Stimulated activated CD8-positive, alpha-beta memory T cell treated with anti-CD3 and anti-CD28 coated beads, Interleukin-4, amount 100 ng/mL, for 48 hours (primary cell): ENCODE measurements around the gene HS6ST1.
"Not testable (repeated sequence)": the region's sequence is repeated elsewhere in the genome, so short reads cannot be mapped to it uniquely, and the experiment has no call there.

ENCODE experiments used
- DNase-seq: peaks from one replicate; pipeline ENCODE4 v3.0.0-alpha.2; 2020

Gene HS6ST1

DNA sequence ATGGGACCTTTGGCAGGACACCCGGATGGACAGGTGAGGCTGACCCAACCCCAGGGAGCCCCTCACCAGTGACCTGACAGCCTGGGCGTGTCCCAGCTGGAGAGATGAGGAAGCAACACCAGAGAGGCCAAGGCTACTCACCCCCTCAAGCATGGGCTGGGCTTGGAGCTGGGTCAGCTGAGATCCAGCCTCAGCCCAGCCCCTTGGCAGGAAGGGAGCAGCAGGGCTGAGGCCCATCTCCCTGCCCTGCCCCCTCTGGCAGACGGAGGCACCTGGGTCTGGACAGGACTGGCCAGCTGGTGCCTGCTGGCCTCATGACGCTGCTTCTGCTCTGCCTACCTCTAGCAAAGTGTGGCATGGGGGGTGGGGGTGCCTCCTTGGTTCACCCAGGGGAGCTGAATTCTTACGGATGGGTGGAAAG, 37.8 kb downstream of the HS6ST1 start:
- DNase-seq, result no peak

DNA sequence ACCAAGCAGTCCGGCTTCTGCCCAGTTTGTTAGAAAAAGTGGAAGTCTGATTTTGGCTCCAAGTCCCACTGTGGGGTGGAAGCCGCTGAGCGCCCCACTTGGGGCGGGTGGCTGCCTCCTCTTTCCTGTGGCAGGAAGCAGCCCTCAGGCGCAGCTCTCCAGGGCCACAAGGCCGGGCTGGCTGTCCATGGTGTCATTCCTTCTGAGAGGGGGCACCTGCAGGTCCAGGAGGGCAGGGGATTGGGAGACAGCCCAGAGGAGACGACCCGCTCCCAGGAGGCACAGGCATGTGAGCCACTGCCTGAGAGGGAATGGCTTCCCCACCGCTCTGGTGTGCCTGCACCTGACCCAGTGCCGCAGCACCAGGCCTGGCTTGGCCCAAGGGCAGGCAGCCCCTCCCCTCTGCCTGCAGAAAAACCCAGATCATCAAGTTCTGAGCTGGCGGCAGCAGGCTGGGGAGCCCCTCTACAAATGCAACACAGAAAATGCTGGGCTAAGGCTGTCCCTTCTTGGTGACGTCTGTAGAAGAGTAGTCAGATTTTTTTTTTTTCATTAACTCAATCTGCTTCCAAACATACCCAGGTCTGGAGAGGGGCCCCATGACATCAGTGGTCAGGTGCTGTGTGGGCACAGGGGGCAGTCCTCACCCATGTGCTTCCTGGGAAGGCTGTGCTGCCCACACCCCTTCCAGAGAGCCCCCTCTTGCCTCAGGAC, 38.4 kb downstream of the HS6ST1 start:
- DNase-seq, result no peak

DNA sequence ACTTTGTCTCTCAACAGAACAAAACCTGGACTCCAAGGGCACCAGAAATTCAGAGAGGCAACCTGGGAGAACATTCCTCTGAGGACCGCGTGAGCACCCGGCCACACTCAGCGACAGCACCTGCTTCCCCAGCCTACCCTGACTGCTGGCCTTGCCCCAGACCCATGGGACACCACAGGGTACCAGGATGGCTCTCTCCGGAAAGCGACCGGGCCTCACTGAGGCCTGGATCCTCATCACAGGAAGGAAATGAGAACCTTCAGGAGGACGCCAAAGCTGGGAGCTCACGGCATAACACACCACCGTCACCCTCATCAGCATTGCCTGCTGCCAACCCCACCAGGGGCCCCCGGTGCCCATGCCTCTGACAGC, 38.9 kb downstream of the HS6ST1 start:
- DNase-seq, result no peak

DNA sequence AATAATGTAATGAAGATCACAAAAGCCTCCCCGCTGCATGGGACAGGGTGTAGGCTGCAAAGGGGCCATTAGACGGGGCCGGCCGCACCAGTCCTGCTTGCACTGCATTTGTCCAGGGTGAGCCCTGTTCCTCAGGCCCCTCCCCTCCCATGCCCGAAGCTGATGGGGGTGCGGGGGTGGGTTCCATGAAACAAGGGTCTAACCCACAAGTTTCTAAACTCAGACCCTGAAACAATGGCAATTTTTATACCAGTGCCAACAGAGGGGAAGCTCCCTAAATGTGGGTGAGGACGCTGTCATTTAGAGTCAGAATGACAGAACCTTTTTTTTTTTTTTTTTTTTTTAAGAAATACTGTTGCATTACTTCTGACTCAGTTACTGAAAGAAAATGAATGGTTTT, 39.7 kb downstream of the HS6ST1 start:
- DNase-seq, result no peak

DNA sequence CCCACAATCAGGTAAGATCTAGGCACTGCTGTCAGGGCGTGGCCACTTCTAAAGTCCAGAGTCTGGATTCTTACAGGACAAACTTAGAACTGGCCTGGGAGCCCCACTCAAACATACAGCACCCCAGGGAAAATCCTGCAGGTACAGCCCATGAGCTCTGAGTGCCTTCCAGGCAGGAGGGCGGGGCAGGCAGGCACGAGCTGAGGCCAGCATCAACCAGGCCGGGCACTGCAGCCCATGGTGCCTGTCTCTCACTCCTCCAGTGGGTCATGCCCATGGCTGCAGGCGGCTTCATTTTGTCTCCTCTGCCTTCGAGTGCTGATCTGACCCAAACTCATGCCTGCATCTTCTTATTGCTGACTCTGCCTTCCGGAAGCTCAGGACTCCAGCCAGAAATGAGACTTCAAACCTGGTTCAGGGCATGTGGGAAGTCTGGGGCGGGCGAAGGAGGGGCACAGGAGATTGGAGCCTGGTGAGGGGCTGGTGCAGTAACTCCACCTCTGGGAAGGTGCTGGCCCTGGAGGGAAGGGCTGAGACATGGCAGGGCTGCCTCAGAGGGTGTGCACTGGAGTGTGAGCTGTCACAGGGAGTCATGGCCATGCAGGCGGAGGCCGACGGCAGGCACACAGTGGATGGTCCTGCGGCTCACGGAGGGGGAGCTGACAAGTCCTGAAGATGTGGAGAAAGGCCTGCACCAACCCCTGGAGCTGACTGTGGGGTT, 40.5 kb downstream of the HS6ST1 start:
- no peak for DNase-seq

DNA sequence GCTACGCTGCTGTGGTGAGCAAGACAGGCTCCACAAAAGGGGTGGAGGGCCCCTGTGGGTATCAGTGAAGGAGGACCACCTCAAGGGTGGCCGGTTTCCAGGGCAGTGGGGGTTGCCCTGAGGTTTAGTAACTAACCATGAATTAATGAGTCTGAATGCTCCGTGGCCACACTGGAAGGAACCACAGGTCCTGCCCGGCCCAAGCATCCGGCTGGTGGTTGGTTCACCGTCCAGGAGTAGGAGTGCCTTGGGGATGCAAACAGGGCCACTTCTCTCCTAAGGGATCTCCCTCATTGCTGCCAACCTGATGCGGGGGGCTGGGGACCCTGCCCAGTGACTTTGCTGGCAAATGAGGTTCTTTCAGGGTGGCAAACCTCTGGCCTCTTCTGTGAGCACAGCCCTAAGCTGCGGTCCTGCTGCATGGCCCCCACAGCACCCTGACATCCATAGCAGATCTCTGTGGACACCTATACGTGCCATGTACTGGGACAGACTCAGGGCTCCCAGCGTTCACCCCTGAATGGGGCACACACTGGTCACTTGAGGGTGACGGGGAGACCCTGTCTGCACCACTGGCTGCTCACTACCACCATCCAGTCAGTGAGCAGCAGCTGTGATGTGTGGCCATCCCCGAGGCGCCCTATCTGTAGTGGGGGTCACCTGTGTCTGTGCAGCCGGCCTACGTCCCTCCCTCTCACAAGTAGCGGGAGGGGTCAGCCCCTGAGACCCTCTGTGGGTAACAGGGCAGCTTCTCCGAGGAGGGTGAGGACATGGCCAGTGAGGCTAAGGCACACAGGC, 41.6 kb downstream of the HS6ST1 start:
- no peak for DNase-seq

DNA sequence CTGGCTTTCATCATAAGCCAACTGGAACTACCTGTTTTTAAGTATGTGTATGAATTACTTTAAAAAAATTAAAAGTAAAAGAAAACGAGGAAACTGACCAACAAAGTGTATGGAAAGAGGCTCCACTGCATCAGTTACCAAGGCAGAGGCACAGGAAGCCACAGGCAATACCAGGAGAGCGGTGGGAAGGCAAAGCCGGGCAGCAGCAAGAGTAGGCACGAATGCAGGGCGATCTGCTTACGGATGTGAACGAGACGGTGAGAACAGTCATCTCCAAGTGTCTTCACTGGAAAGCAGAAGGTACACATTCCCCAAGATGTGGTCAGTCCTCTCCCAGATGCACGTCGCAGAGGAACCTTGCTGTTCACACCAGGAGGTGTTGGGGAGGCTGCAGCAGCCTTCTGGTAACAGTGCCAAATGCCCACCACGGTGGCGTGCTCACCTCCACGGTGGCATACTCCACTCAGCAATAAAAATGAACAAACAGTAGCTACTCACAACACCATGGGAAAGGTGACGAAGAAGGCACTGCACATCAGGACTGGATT, 43.1 kb downstream of the HS6ST1 start:
- DNase-seq, result no peak

DNA sequence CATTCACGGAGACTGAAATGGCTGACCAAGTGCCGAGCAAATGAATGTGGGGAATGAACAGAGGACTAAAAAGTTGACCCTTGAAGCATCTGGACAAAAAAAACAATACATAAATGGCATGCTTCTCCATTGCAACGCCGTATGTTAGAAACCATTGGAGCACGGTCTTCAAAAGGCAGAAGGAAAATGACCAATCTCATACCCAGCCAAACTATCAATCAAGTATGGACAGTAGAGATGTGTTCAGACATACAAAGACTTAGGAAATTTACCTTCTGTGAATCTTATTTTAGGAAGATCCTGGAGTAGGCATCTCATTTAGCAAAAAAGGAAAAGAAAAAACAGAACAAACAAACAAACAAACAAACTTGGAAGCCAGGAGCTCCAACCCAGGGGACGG, 44.5 kb downstream of the HS6ST1 start:
- no peak for DNase-seq

DNA sequence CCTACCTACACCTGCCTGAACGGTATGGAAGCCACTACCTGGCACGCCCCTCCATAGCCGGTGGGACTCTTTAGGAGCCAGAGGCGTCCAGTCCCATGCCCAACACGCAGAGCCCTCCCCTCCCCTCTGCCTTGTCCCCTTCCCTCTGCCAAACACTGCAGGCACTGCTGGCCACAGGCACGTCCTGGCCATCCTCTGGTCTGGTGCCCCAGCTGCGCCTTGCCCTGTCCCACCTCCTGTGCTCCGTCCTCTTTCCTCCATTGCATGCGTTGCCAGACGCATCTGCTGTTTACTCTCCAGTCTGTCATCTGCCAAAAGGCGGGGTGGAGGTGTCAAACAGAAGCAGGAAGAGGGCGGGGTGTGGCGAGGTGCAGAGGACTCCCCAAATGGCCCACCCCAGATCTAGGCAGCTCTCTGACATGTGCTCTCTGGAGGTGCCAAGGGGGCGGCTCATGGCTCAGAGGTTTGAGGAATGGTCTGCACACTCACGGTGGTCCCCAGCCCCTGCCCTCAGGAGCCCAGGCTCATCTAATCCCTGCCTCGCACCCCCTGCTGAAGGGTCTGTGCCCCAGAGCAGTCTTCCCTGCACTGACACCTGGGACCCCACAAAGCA, 45.1 kb downstream of the HS6ST1 start:
- no peak for DNase-seq

DNA sequence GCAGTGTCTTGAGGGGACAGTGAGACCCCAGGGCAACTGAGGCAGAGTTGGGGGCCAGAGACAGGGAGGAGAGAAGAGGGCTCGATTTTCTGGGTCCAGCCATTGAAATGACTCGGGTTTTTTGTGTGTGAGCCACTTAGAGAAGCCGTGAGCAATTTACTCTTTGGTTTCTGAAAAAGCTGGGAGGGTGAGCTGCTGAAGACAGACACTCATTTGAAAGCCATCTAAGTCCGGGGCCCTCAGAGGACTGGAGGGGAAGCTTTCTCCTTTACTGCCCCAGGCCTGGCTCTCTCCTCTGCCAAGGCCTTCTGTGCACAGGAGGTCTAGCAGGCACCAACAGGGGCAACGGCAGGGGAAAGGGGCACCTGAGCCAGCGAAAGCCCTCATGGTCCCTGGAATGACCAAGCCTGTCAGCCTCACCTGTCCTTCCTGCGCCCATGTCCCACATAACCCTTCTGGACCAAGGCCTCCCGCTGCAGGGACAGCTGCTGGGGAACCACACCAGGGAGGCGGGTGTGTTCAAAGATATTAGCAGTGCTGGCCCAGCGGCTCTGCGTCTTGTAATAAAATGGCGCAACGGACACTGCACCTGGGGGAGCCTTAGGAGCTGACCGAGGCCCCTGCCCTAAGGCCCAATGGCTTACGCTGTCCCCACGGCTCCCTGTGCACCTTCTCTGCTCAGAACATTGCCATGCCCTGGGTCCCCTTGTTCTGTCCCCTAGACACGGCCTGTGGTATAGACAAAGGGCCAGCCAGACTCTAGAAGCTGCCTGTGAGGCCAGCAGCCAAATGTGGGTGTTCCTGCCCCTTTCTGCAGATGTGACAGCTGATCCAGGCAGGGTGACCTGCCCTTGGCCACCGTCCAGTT, 45.8 kb downstream of the HS6ST1 start:
- no peak for DNase-seq

DNA sequence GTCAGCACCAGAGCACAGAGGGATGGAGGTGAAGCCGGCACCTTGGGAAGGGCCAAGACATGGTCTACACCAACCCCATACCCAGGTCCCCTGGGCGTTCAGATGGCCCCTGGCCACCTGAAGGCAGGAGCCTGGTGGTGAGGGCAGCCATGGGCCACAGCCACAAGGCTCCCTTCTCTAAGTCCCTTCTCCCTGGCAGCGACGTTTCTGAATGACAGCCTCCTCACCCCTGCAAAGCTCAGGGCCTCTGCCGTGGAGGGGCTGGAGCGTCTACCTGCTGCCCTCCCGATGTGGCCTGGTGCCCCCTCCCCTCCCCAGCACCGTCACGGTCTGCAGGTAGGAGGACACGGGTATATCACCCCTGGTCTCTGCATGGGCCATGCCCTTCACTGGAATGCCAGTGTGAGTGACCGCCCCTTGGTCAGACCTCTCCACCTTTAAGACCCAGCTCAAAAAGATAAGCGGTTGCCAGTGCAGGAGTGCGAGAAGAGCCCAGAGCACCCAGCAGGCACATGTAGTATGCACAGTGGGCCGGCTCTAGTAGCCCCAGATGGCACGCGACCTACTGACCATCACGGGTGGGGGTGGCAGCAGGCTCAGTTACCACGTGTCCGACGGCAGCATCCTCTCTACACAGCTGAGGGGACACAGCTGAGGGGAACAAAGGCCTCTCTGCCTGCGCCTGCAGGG, 46.6 kb downstream of the HS6ST1 start:
- no peak for DNase-seq

DNA sequence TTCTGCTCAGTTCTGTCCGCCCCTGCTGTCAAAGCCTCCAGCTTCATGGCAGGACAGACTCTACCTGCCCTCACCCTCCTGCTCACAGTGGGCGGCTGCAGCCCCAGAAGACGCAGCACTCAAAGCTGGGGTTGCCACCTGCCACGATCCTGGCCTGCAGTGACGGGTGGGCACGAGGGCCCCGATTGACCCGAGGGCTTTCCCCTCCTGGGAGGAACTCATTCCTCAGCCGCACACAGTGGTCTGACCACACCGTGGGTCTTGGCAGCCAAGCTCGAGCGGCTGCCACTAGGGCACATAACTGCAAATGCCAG, 47.1 kb downstream of the HS6ST1 start:
- no peak for DNase-seq

DNA sequence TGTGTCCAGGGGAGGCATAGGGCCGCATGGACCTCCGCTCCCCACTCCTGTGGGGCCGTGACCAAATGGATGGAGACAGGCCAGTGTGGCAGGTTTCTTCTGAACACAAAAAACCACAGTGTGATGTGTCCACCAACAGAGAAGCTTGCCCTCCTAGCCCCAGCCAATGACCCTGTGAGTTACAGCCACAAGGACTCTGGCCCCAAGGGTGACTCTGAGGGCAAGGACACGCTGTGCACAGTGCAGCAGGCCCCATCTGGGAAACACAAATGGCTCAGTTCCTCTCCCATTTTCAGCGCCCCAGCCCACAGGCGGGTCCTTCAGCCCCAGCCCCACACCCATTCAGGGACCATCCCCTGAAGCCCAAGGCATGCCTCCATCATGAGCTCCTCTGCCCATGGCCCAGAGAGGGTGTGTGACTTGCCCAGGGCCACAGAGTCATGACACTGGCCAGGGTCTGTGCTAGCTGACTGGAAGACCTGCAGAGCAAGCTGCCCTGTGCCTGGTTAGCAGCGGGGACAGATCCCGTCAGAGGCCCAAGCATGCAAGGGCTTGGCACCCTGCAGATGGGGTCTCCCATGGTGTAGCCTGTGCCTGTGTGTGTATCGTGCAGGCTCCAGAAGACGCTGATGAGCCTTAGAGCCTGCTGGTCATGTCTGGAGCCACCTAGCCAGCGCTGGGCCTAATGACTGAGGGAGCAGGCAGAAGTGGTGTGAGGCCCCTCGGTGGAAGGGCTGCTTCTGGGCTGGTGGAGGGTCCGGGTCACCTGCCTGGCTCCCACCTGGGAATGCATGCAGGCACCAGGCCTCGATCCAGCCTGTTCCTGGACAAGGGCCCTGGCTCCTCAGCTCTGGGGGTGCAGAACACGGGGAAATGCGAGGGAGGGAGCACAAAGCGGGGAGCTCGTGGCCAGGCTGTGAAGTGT, 47.7 kb downstream of the HS6ST1 start:
- DNase-seq, result no peak

DNA sequence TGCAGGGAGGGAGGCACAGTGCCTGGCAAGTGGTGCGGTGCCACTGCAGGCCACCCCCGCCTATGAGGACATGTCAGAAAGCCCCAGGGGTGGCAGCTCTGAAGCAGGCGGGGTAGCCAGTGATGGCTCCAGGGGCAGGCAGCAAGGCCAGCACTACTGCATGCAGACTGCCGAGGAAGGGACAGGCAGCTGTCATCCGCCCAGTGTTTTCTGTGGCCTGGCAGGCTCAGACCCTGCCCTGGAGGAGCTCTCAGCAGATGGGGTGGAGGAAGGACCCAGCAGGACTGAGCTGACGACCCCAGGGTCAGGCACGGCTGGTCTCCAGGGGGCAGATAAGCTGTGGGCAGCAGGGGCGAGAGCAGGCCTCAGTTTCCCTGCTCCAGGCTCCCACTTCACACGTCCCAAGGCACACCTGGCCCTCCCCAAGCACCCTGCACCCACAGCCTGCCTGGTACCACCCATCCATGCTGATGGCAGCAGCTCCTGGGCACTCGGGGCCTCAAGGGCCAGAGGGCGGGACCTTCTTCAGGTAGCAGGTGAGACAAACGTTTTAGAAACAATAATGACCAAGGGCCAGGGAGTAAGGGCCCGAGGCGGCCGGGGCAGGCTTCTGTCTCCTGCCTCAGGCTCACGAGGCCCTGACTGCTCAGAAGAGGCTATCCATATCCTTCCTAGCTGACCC, 48.5 kb downstream of the HS6ST1 start:
- DNase-seq, result no peak

DNA sequence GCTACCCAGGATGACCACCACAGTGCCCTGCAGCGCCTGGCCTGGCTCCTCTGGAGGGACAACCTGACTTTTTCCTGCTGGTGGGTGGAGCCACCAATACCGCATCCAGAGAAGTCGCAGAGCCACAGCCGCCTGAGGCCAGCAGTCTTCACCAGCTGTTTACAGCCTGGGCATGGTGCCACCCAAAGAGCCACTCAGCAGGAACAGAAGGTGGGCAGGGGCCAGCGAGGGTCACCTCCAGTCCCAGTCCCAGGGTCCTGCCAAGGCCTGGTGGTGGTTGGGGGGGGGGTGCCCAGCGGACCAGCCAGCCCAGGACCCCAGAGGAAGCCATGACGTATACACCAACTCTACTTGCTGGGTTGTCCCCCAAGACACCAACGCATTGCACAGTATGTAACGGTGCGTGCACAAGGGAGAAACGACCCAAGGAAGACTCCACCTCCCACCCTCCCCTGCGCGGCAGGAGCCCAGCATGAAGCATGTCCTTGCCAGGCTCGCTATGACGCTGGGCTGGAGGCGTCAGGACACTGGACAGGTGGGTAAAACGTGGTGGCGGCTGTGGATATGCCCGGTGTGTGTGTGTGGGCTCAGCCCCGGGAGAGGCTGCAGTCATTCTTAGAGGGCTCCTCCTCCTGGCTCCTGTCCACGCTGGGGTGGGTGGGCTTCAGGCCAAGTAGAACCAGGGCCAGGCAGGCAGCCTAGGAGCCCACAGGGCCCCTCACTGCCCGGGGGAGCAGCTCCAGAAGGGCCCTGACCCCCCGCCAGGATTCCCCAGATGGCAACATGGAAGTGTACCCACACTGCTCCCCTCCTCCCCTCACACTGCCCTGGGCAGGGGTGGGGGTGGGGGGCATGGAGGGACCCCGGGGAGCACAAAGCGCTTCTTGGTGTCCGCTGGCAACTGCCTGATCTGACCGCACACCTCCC, 49.3 kb downstream of the HS6ST1 start:
- no peak for DNase-seq

DNA sequence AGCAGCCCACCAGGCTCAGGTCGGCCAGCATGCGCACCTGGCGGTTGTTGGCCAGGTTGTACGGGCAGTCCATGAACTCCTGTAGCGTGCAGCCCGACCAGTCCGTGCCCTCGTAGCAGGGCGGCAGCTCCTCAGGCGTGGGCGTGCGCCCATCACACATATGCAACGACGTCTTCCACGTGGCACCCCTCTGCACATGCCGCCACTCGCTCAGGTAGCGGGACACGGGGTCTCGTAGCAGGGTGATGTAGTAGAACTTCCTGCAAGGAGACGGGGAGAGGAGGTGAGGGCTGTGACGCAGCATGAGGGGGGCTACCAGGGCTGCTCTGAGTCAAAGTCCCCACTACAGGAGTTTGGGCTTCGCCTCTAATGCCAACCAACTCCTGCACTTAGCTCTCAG, 50.1 kb downstream of the HS6ST1 start:
- not testable (repeated sequence) for DNase-seq

DNA sequence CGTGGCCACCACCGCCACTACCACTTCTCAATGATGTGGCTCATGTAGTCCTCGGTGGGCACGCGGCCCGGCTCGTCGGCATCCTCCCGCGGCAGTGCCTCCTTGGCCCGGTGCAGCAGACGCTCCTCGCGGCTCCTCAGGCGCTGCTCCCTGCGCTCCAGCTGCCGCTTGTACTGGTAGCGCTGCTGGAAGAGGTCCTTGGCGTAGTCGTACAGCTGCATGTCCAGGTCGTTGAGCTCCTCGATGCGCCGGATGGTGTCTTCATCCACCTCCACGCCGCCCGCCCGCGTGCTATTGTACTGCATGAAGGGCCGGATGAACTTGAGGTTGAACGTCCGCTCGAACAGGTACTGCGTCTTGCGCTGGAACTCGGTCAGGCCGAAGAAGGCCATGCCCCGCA, 50.5 kb downstream of the HS6ST1 start:
- not testable (repeated sequence) for DNase-seq

DNA sequence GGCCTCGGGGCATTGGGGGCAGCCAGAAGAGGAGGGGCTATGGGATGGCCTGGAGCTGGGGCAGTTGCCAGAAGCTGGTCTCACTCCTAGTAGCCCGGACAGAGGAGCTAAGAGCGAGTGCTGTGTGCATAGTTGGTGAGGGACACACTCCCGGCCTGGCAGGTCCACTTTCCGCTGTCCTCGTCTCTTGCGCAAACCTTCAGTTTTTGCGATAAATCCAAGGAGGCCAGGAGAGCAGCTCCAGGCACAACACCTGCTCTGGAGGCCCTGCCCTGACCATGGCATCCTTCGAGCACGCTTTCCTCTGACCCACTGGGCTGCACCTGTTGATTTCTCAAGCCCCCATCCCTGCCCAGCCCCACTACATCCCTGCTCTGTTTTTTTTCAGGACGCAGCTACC, 51.0 kb downstream of the HS6ST1 start:
- not testable (repeated sequence) for DNase-seq

DNA sequence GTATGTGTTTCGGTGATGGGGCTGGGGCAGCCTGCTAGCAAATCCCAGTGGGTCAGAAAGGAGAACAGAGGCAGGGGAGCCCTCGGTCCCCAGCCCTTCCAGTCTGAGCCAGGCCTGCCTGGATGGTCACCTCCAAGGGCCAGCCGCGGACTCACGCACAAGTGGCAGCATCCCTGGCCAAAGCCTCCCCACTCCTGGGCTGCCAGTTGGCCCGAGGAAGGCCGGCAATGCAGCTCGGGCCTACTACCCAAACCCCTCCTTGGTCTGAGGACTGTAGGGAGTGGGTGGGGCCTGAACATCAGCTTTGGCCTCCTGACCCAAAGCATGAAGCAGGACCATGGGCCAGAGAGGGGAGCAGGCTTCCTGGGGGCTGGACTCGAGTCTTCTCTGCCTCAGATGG, 51.5 kb downstream of the HS6ST1 start:
- DNase-seq, result not testable (repeated sequence)
